GM19324 (cell line): ENCODE results near the gene UFM1.
A peak's percentile ranks its signal among the peaks of the same experiment; 100 is the strongest.
"Not testable (repeated sequence)": the region's sequence is repeated elsewhere in the genome, so short reads cannot be mapped to it uniquely, and the experiment has no call there.

Experiments used
- ATAC-seq: cut with Tn5 transposase; IDR thresholded peaks from one replicate; pipeline ENCODE4 v1.9.1; 2021; ENCODE audit warnings: mild to moderate bottlenecking, moderate library complexity; ENCODE audit not compliant: unreplicated experiment, low FRiP score

Gene UFM1

GRCh38 chr13:38349390-38350113 is at the start of gene UFM1:
Gene UFM1 (plus strand): TSS chr13:38349851. CDS start chr13:38349920, 69 bp downstream.
- ATAC-seq, result peak; percentile 98

GRCh38 chr13:38301236-38301635 is 48.4 kb upstream of the UFM1 start:
- ATAC-seq, result no peak

- no peak for ATAC-seq
Observed at GRCh38 chr13:38303816-38304320, 45.8 kb upstream of the UFM1 start.

GRCh38 chr13:38308736-38309135 is 40.9 kb upstream of the UFM1 start:
- no peak for ATAC-seq

GRCh38 chr13:38309397-38309796 is 40.3 kb upstream of the UFM1 start:
- no peak for ATAC-seq

- not testable (repeated sequence) for ATAC-seq
Observed at GRCh38 chr13:38311175-38311574, 38.5 kb upstream of the UFM1 start.

GRCh38 chr13:38316129-38316528 is 33.5 kb upstream of the UFM1 start:
- ATAC-seq, result no peak

- no peak for ATAC-seq
Observed at GRCh38 chr13:38321654-38322053, 28.0 kb upstream of the UFM1 start.

- no peak for ATAC-seq
Observed at GRCh38 chr13:38325426-38325825, 24.2 kb upstream of the UFM1 start.

GRCh38 chr13:38328699-38329098 is 21.0 kb upstream of the UFM1 start:
- no peak for ATAC-seq

- no peak for ATAC-seq
Observed at GRCh38 chr13:38334845-38335244, 14.8 kb upstream of the UFM1 start.

GRCh38 chr13:38338089-38338488 is 11.6 kb upstream of the UFM1 start:
- no peak for ATAC-seq

GRCh38 chr13:38340624-38341023 is 9.0 kb upstream of the UFM1 start:
- no peak for ATAC-seq

GRCh38 chr13:38341149-38341692 is 8.4 kb upstream of the UFM1 start:
- ATAC-seq, result no peak

GRCh38 chr13:38346764-38347163 is 2.9 kb upstream of the UFM1 start:
- ATAC-seq, result no peak

- peak; percentile 21 for ATAC-seq
Observed at GRCh38 chr13:38348861-38349389, 726 bp upstream of the UFM1 start.

GRCh38 chr13:38350114-38350617 is 515 bp downstream of the UFM1 start:
- peak; percentile 41 for ATAC-seq

- ATAC-seq, result no peak
Observed at GRCh38 chr13:38355595-38356119, 6.0 kb downstream of the UFM1 start.

GRCh38 chr13:38358684-38359083 is 9.0 kb downstream of the UFM1 start:
- no peak for ATAC-seq

GRCh38 chr13:38361542-38362262 is 12.1 kb downstream of the UFM1 start:
- ATAC-seq, result no peak

GRCh38 chr13:38363219-38363618 is 13.6 kb downstream of the UFM1 start:
- no peak for ATAC-seq
